IMR-90 (cell line): ENCODE measurements around the gene LRRC7. TPM values are rescaled to one million over a fixed set of nuclear protein-coding genes. Genes with fewer than 3 reads are reported as not detected.

Experiments used
- ATAC-seq: fragments of 200-7000 bp; cut with Tn5 transposase; 2 replicates; pipeline ENCODE4 v1.9.1; 2020; ENCODE audit warnings: low read depth, mild to moderate bottlenecking, moderate library complexity
- BruUV-seq: library from RNA; stranded (reverse); fragments of 400-500 nt; replicated peaks from 2 replicates; lab custom pipeline; 2021; lab: Mats Ljungman, UMichigan
- CTCF ChIA-PET: fragments of 300-600 bp; formaldehyde crosslinking; extraction: SDS; loops from one replicate; lab custom pipeline; 2021; ENCODE audit warnings: antibody characterized with exemption; lab: Yijun Ruan, JAX
- POLR2A ChIA-PET: fragments of 300-600 bp; sonication (Branson Sonifier 250); formaldehyde crosslinking; loops from one replicate; lab custom pipeline; 2022; ENCODE audit warnings: antibody characterized with exemption; ENCODE audit not compliant: unreplicated experiment; lab: Charles Lee
- DNase-seq: peaks from one replicate; pipeline ENCODE4 v3.0.0; 2013
- H2AFZ ChIP-seq: replicated peaks from 2 replicates; pipeline ENCODE3; 2013; ENCODE audit warnings: low read length, mild to moderate bottlenecking; ENCODE audit not compliant: poor library complexity
- H2AK5ac ChIP-seq: 2 replicates; pipeline ENCODE4 v1.6.1; 2013; ENCODE audit warnings: low read depth, low read length, inconsistent platforms
- H2AK9ac ChIP-seq: replicated peaks from 2 replicates; pipeline ENCODE3; 2013; ENCODE audit warnings: mild to moderate bottlenecking, low read depth, low read length, moderate library complexity; ENCODE audit not compliant: poor library complexity
- H2BK120ac ChIP-seq: 2 replicates; pipeline ENCODE4 v1.6.1; 2013; ENCODE audit warnings: low read depth, low read length, inconsistent platforms
- H2BK15ac ChIP-seq: 3 replicates; pipeline ENCODE4 v1.6.1; 2013; ENCODE audit warnings: low read depth, low read length, inconsistent platforms
- H2BK20ac ChIP-seq: 2 replicates; pipeline ENCODE4 v1.6.1; 2013; ENCODE audit warnings: low read depth, mild to moderate bottlenecking, inconsistent platforms, low read length, moderate library complexity
- H2BK5ac ChIP-seq: 2 replicates; pipeline ENCODE4 v1.6.1; 2013; ENCODE audit warnings: mild to moderate bottlenecking, low read depth, low read length, inconsistent platforms; ENCODE audit not compliant: poor library complexity, severe bottlenecking
- H3K14ac ChIP-seq: replicated peaks from 2 replicates; pipeline ENCODE4 v1.6.1; 2013; ENCODE audit warnings: low read depth, low read length, inconsistent platforms
- H3K18ac ChIP-seq: 2 replicates; pipeline ENCODE4 v1.6.1; 2013; ENCODE audit warnings: low read depth, low read length, control low read depth
- H3K23ac ChIP-seq: 2 replicates; pipeline ENCODE4 v1.6.1; 2013; ENCODE audit warnings: low read depth, low read length, inconsistent platforms
- H3K27ac ChIP-seq: 2 replicates; pipeline ENCODE4 v1.5.1; 2013; ENCODE audit warnings: mild to moderate bottlenecking, control low read depth, low read length; ENCODE audit not compliant: insufficient read depth
- H3K27me3 ChIP-seq: 2 replicates; pipeline ENCODE4 v1.6.1; 2013; ENCODE audit warnings: low read length; ENCODE audit not compliant: control insufficient read depth, insufficient read depth
- H3K36me3 ChIP-seq: 2 replicates; pipeline ENCODE4 v1.6.1; 2013; ENCODE audit warnings: low read length, mixed read lengths; ENCODE audit not compliant: control insufficient read depth, insufficient read depth
- H3K4ac ChIP-seq: 2 replicates; pipeline ENCODE4 v1.6.1; 2013; ENCODE audit warnings: low read depth, low read length, inconsistent platforms
- H3K4me1 ChIP-seq: 2 replicates; pipeline ENCODE4 v1.6.1; 2013; ENCODE audit warnings: low read length, mixed read lengths; ENCODE audit not compliant: control insufficient read depth, insufficient read depth
- H3K4me2 ChIP-seq: 2 replicates; pipeline ENCODE4 v1.6.1; 2013; ENCODE audit warnings: low read depth, mild to moderate bottlenecking, control low read depth, low read length, moderate library complexity
- H3K4me3 ChIP-seq: 2 replicates; pipeline ENCODE4 v1.5.1; 2013; ENCODE audit warnings: low read depth, mild to moderate bottlenecking, control low read depth, low read length, moderate library complexity; ENCODE audit not compliant: insufficient read depth
- H3K56ac ChIP-seq: 2 replicates; pipeline ENCODE4 v1.6.1; 2013; ENCODE audit warnings: low read length, inconsistent platforms; ENCODE audit not compliant: insufficient read depth; ENCODE audit errors: extremely low read depth
- H3K79me1 ChIP-seq, 2 experiments: 2 replicates each; pipeline ENCODE4 v1.6.1; 2013; ENCODE audit warnings: low read length in 2 of 2, inconsistent platforms in 1 of 2, low read depth in 1 of 2
- H3K9ac ChIP-seq: 2 replicates; pipeline ENCODE4 v1.6.1; 2013; ENCODE audit warnings: low read depth, low read length, control low read depth
- H3K9me1 ChIP-seq: 2 replicates; pipeline ENCODE4 v1.6.1; 2013; ENCODE audit warnings: low read length, inconsistent platforms; ENCODE audit not compliant: insufficient read depth
- H3K9me3 ChIP-seq: 2 replicates; pipeline ENCODE4 v1.6.1; 2013; ENCODE audit warnings: low read length; ENCODE audit not compliant: control insufficient read depth, insufficient read depth
- H4K20me1 ChIP-seq: 2 replicates; pipeline ENCODE4 v1.6.1; 2013; ENCODE audit warnings: low read length, inconsistent platforms; ENCODE audit not compliant: insufficient read depth
- H4K5ac ChIP-seq: 2 replicates; pipeline ENCODE4 v1.6.1; 2013; ENCODE audit warnings: mild to moderate bottlenecking, low read depth, low read length, control low read depth
- H4K8ac ChIP-seq, 2 experiments: 2 replicates each; pipeline ENCODE4 v1.6.1; 2013; ENCODE audit warnings: low read depth in 2 of 2, low read length in 2 of 2, control low read depth in 1 of 2, inconsistent platforms in 1 of 2
- H4K91ac ChIP-seq: 2 replicates; pipeline ENCODE4 v1.6.1; 2013; ENCODE audit warnings: low read depth, low read length, inconsistent platforms; ENCODE audit not compliant: insufficient read depth
- CEBPB ChIP-seq: IDR thresholded peaks from 2 replicates; pipeline ENCODE4 v1.6.1; 2012; ENCODE audit warnings: low read depth, low read length, improper control_type of control experiment
- CHD1 ChIP-seq: IDR thresholded peaks from 2 replicates; pipeline ENCODE4 v1.6.1; 2012; ENCODE audit warnings: low read depth, low read length, improper control_type of control experiment
- MAFK ChIP-seq: IDR thresholded peaks from 2 replicates; pipeline ENCODE4 v1.6.1; 2012; ENCODE audit warnings: low read depth, low read length, improper control_type of control experiment
- POLR2A ChIP-seq: IDR thresholded peaks from 2 replicates; pipeline ENCODE4 v1.6.1; 2012; ENCODE audit warnings: mild to moderate bottlenecking, low read depth, low read length
- RCOR1 ChIP-seq: IDR thresholded peaks from 2 replicates; pipeline ENCODE4 v1.6.1; 2012; ENCODE audit warnings: mild to moderate bottlenecking, low read length, improper control_type of control experiment; ENCODE audit not compliant: insufficient replicate concordance
- RFX5 ChIP-seq: IDR thresholded peaks from 2 replicates; pipeline ENCODE4 v1.8.0; 2012; ENCODE audit warnings: low read depth, mild to moderate bottlenecking, low read length, moderate library complexity
- WGBS, 2 experiments: methylation state at CpG; one replicate each; pipeline versions ENCODE4 v1.1.5 to v1.1.7; 2013; ENCODE audit warnings: missing lambda C conversion rate in 2 of 2; ENCODE audit not compliant: insufficient read length in 1 of 2; ENCODE audit errors: extremely low coverage in 2 of 2; 5-methylcytosine and 5-hydroxymethylcytosine counted together
- dilution Hi-C: fragments of 300-500 bp; cut with HindIII; formaldehyde crosslinking; loops from one replicate; pipeline ENCODE4 v1.14.3; 2018; ENCODE audit warnings: low sequenced_read_pairs; ENCODE audit not compliant: unreplicated experiment
- in situ Hi-C: fragments of 300-500 bp; cut with MboI; formaldehyde crosslinking; loops from 3 replicates; pipeline ENCODE4 v1.14.3; 2019; ENCODE audit warnings: low sequenced_read_pairs, inconsistent platforms, mixed read lengths
- intact Hi-C: fragments of 100-400 bp; cut with micrococcal nuclease; formaldehyde crosslinking; loops from 2 replicates; pipeline ENCODE4 v1.10.0; 2022
- polyA plus RNA-seq, 3 experiments: library from polyadenylated mRNA; depleted of rRNA; stranded (reverse); fragments of >200 nt; gene quantifications; 2 replicates each; pipeline ENCODE4 v1.2.3, GENCODE V29; 2012; ENCODE audit warnings: low replicate concordance in 1 of 3
- total RNA-seq: library from RNA; depleted of rRNA; stranded (reverse); fragments of >200 nt; gene quantifications from 2 replicates; pipeline ENCODE4 v1.2.3, GENCODE V29; 2012
- TF ChIP-seq, protein P1 (sequence below): fragments of 150-350 bp; IDR thresholded peaks from 2 replicates; pipeline ENCODE4 v1.6.1; 2016; ENCODE audit warnings: low read depth, mild to moderate bottlenecking, low read length, moderate library complexity, borderline replicate concordance

LRRC7 gene
- total and polyA plus RNA-seq, 2 of the 4 experiments (the other 2 are of a cell fraction), result under 0.01 to 0.02 TPM

DNA sequence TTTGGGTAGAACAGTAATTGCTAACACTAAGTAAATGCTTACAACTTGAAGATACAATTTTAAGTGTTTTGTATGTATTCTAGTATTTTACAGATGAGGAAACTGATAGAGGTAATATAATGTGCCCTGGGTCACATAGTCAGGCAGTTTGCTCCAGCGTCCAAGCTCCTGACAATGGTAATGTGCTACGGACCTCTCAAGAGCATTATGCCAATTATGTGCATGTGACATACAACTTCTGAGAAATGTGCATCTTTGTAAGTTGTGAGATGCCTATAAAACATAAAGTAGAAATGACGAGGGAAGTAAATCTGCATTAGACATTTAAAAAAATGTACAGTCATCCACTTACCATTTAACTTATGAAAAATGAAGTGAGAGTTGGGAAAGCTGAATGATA is 186.8 kb downstream of the LRRC7 start:
- Histone ChIP-seq H3K4me2 (no peak overlapping the region), H3K4me1 (no peaks in the 10 kb centered on the region), H3K23ac (no peak overlapping the region), H2BK15ac (no peak overlapping the region), H2BK120ac (no peak overlapping the region), H2AK9ac (no peak overlapping the region), H3K9me3 (no peaks in the 10 kb centered on the region), H2AFZ (no peak overlapping the region), H4K8ac (no peak overlapping the region), H3K27ac (no peak overlapping the region), H3K36me3 (no peaks in the 10 kb centered on the region), H2AK5ac (no peak overlapping the region), H3K9me1 (no peaks in the 10 kb centered on the region), H3K4ac (no peak overlapping the region), H4K20me1 (no peaks in the 10 kb centered on the region), H4K91ac (no peak overlapping the region), H3K79me1 (no peaks in the 10 kb centered on the region), H2BK20ac (no peak overlapping the region), H3K27me3 (no peaks in the 10 kb centered on the region), H3K56ac (no peak overlapping the region), H4K5ac (no peak overlapping the region), H2BK5ac (no peak overlapping the region), H3K18ac (no peak overlapping the region), H3K9ac (no peak overlapping the region), H3K4me3 (no peak overlapping the region), H3K14ac (no peak overlapping the region)
- DNase-seq (no peak), ATAC-seq (no peak)
- in situ Hi-C loops (no loop called here), intact Hi-C loops (no loop called here), dilution Hi-C loops (no loop called here)
- POLR2A ChIA-PET, result no interaction called here
- TF ChIP-seq CHD1 (no peak), CEBPB (no peak), RCOR1 (no peak), MAFK (no peak), POLR2A (no peak), RFX5 (no peak)
- TF ChIP-seq, protein P1, sequence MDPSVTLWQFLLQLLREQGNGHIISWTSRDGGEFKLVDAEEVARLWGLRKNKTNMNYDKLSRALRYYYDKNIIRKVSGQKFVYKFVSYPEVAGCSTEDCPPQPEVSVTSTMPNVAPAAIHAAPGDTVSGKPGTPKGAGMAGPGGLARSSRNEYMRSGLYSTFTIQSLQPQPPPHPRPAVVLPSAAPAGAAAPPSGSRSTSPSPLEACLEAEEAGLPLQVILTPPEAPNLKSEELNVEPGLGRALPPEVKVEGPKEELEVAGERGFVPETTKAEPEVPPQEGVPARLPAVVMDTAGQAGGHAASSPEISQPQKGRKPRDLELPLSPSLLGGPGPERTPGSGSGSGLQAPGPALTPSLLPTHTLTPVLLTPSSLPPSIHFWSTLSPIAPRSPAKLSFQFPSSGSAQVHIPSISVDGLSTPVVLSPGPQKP, result no peak
- CTCF ChIA-PET, result no interaction called here
- no TSS peak for BruUV-seq
- no CpG with 5 or more reads among the region's 3 CpGs for WGBS, 2 experiments
